Activated naive CD4-positive, alpha-beta T cell treated with anti-CD3 and anti-CD28 coated beads, Interleukin-2, amount 10 ng/mL, durations not matched to agents 5 hours and 36 hours (primary cell): Measurements from ENCODE around the gene HSPA9. TPM values are rescaled to one million over a fixed set of nuclear protein-coding genes. Genes with fewer than 3 reads are reported as not detected.

Experiments used
- total RNA-seq, 2 experiments: library from RNA; stranded (reverse); gene quantifications; one replicate each; pipeline ENCODE4 v1.2.3, GENCODE V29; 2021

HSPA9 gene
- 100 to 1,000 TPM; 168 to 176 TPM for total RNA-seq

GRCh38 chr5:138575194-138576015, at the start of gene HSPA9:
Gene HSPA9 (minus strand): TSS chr5:138575401. CDS start chr5:138575318, 83 bp downstream.

GRCh38 chr5:138542956-138543729, 32.1 kb downstream of the HSPA9 start, which contains the start of gene ETF1:
Gene ETF1 (minus strand): TSS chr5:138543236. CDS start chr5:138542918, 318 bp downstream.

Other genes with a start within 250 kb of the HSPA9 start
- gene CDC25C, start 243.6 kb downstream of the HSPA9 start, total RNA-seq = 10 to 100 TPM; 10.8 to 11.1 TPM
- 10 to 100 TPM; 21.2 to 22.8 TPM for gene FAM53C, start 237.1 kb downstream of the HSPA9 start, total RNA-seq
- gene KDM3B, start 222.7 kb downstream of the HSPA9 start, total RNA-seq = 10 to 100 TPM; 64.1 to 66.5 TPM
- 1 to 10 TPM in 1 of 2 experiments, under 1 TPM in 1; 0.60 to 1.1 TPM for gene REEP2, start 136.3 kb downstream of the HSPA9 start, total RNA-seq
- gene EGR1, start 109.9 kb downstream of the HSPA9 start, total RNA-seq = 10 to 100 TPM; 10.1 to 11.8 TPM
- gene ETF1, start 32.2 kb downstream of the HSPA9 start, total RNA-seq = 10 to 100 TPM; 64.0 to 64.7 TPM
- 10 to 100 TPM; 23.8 to 25.2 TPM for gene CTNNA1, start 178.0 kb upstream of the HSPA9 start, total RNA-seq